H1 (cell line): ENCODE data around the gene TAF9B. TPM values are rescaled to one million over a fixed set of nuclear protein-coding genes. Genes with fewer than 3 reads are reported as not detected.

Source experiments
- CTCF ChIA-PET: fragments of 300-600 bp; sonication (Branson Sonifier 250); formaldehyde crosslinking; loops from one replicate; lab custom pipeline; 2021; ENCODE audit not compliant: partially characterized antibody; lab: Charles Lee
- POLR2A ChIA-PET: fragments of 300-600 bp; sonication (Branson Sonifier 250); formaldehyde crosslinking; loops from one replicate; lab custom pipeline; 2021; ENCODE audit warnings: inconsistent platforms; ENCODE audit not compliant: partially characterized antibody; lab: Charles Lee
- DNase-seq, 2 experiments: peaks; one replicate each; pipeline versions ENCODE4 v3.0.0 to v3.0.0-alpha.2; 2010 to 2022; ENCODE audit warnings: low spot score in 2 of 2, low read depth in 1 of 2, mixed read lengths in 1 of 2
- FAIRE-seq: peaks from 2 replicates; lab custom pipeline; 2011; peaks lifted over from hg19 to GRCh38; lab: Jason Lieb, UNC
- H2AFZ ChIP-seq: 2 replicates; pipeline ENCODE4 v1.8.1; 2012; ENCODE audit warnings: low read length, inconsistent platforms
- H2AK5ac ChIP-seq: 2 replicates; pipeline ENCODE4 v1.6.1; 2013; ENCODE audit warnings: low read depth, low read length
- H2BK120ac ChIP-seq: replicated peaks from 2 replicates; pipeline ENCODE3; 2013; ENCODE audit warnings: low read depth, low read length, inconsistent platforms
- H2BK12ac ChIP-seq: 2 replicates; pipeline ENCODE4 v1.6.1; 2013; ENCODE audit warnings: low read depth, low read length
- H2BK15ac ChIP-seq: 2 replicates; pipeline ENCODE4 v1.6.1; 2013; ENCODE audit warnings: low read length
- H2BK20ac ChIP-seq: 2 replicates; pipeline ENCODE4 v1.6.1; 2013; ENCODE audit warnings: low read length
- H2BK5ac ChIP-seq: 2 replicates; pipeline ENCODE4 v1.6.1; 2013; ENCODE audit warnings: low read depth, low read length
- H3K14ac ChIP-seq: 2 replicates; pipeline ENCODE4 v1.6.1; 2013; ENCODE audit warnings: inconsistent platforms; ENCODE audit not compliant: insufficient read length
- H3K18ac ChIP-seq: 2 replicates; pipeline ENCODE4 v1.6.1; 2013; ENCODE audit warnings: low read length; ENCODE audit errors: extremely low read depth
- H3K23ac ChIP-seq: 2 replicates; pipeline ENCODE4 v1.6.1; 2013; ENCODE audit warnings: inconsistent platforms; ENCODE audit not compliant: insufficient read length
- H3K23me2 ChIP-seq: 2 replicates; pipeline ENCODE4 v1.6.1; 2013; ENCODE audit warnings: low read depth, low read length
- H3K27ac ChIP-seq: 2 replicates; pipeline ENCODE4 v1.6.1; 2011; ENCODE audit warnings: low read depth, low read length, inconsistent platforms
- H3K27me3 ChIP-seq, 4 experiments: replicated peaks in 1 of 4; 1 replicate in 1 of 4; 2 replicates in 3 of 4; pipeline versions ENCODE4 v1.6.1 to v1.8.1; 2011 to 2013; ENCODE audit warnings: low read length in 3 of 4, mild to moderate bottlenecking in 3 of 4, inconsistent platforms in 2 of 4, mixed read lengths in 2 of 4, moderate library complexity in 1 of 4; ENCODE audit not compliant: control insufficient read depth in 3 of 4, insufficient read depth in 3 of 4; ENCODE audit errors: extremely low read depth in 1 of 4
- H3K36me3 ChIP-seq, 4 experiments: 2 replicates each; pipeline versions ENCODE4 v1.6.1 to v1.8.1; 2011 to 2013; ENCODE audit warnings: mild to moderate bottlenecking in 4 of 4, low read length in 3 of 4, moderate library complexity in 2 of 4, control low read depth in 1 of 4, inconsistent platforms in 1 of 4; ENCODE audit not compliant: insufficient read depth in 4 of 4, control insufficient read depth in 2 of 4
- H3K4ac ChIP-seq: replicated peaks from 2 replicates; pipeline ENCODE3; 2013; ENCODE audit warnings: low read length, low read depth, mixed read lengths, inconsistent platforms; ENCODE audit not compliant: insufficient read length
- H3K4me1 ChIP-seq, 4 experiments: replicated peaks in 1 of 4; 1 replicate in 1 of 4; 2 replicates in 3 of 4; pipeline versions ENCODE4 v1.6.1 to v1.8.1; 2011 to 2013; ENCODE audit warnings: low read length in 3 of 4, inconsistent platforms in 2 of 4, mixed read lengths in 1 of 4; ENCODE audit not compliant: insufficient read depth in 4 of 4, control insufficient read depth in 3 of 4
- H3K4me2 ChIP-seq, 2 experiments: 2 replicates each; pipeline versions ENCODE4 v1.6.1 to v1.8.1; 2011 to 2013; ENCODE audit warnings: low read depth in 2 of 2, low read length in 2 of 2, control low read depth in 1 of 2, inconsistent platforms in 1 of 2, mild to moderate bottlenecking in 1 of 2; ENCODE audit not compliant: insufficient read depth in 1 of 2
- H3K4me3 ChIP-seq, 4 experiments: fragments of 200-600, 300-600 bp in 1 of 4; sonication (generic), shearing (Covaris generic), sonication (Bioruptor Twin) in 1 of 4; 2 replicates each; pipeline versions ENCODE4 v1.5.1 to v1.8.1; 2011 to 2016; ENCODE audit warnings: low read length in 4 of 4, low read depth in 3 of 4, control low read depth in 2 of 4, inconsistent platforms in 2 of 4, mild to moderate bottlenecking in 2 of 4, mixed read lengths in 1 of 4, moderate library complexity in 1 of 4; ENCODE audit not compliant: insufficient read depth in 2 of 4; ENCODE audit errors: extremely low read depth in 1 of 4
- H3K56ac ChIP-seq: replicated peaks from 2 replicates; pipeline ENCODE3; 2013; ENCODE audit warnings: low read depth, mild to moderate bottlenecking, mixed read lengths, low read length, inconsistent platforms; ENCODE audit not compliant: insufficient read length
- H3K79me1 ChIP-seq: 2 replicates; pipeline ENCODE4 v1.6.1; 2013; ENCODE audit warnings: low read depth, low read length, control low read depth
- H3K79me2 ChIP-seq, 2 experiments: 2 replicates each; pipeline versions ENCODE4 v1.6.1 to v1.8.1; 2012 to 2013; ENCODE audit warnings: low read length in 2 of 2, mild to moderate bottlenecking in 2 of 2, inconsistent platforms in 1 of 2; ENCODE audit not compliant: insufficient read depth in 2 of 2, control insufficient read depth in 1 of 2
- H3K9ac ChIP-seq, 4 experiments: replicated peaks in 1 of 4; 1 replicate in 1 of 4; 2 replicates in 3 of 4; pipeline versions ENCODE4 v1.6.1 to v1.8.1; 2011 to 2013; ENCODE audit warnings: low read depth in 3 of 4, low read length in 3 of 4, control low read depth in 2 of 4, mild to moderate bottlenecking in 2 of 4, moderate library complexity in 2 of 4, inconsistent platforms in 1 of 4; ENCODE audit errors: extremely low read depth in 1 of 4
- H3K9me3 ChIP-seq, 2 experiments: 2 replicates each; pipeline versions ENCODE4 v1.6.1 to v1.8.1; 2012 to 2013; ENCODE audit warnings: mild to moderate bottlenecking in 2 of 2, moderate library complexity in 2 of 2, control low read depth in 1 of 2, inconsistent platforms in 1 of 2, low read depth in 1 of 2, low read length in 1 of 2, mixed read lengths in 1 of 2; ENCODE audit not compliant: insufficient read depth in 2 of 2
- H4K20me1 ChIP-seq, 2 experiments: replicated peaks in 1 of 2; 2 replicates each; pipeline versions ENCODE3 to v1.8.1; 2011 to 2013; ENCODE audit warnings: inconsistent platforms in 2 of 2, low read length in 2 of 2, mild to moderate bottlenecking in 1 of 2; ENCODE audit not compliant: insufficient read depth in 2 of 2, control insufficient read depth in 1 of 2
- H4K5ac ChIP-seq: 2 replicates; pipeline ENCODE4 v1.6.1; 2013; ENCODE audit warnings: low read length, low read depth, mixed read lengths, inconsistent platforms; ENCODE audit not compliant: insufficient read length
- H4K8ac ChIP-seq: 2 replicates; pipeline ENCODE4 v1.8.0; 2013; ENCODE audit warnings: mild to moderate bottlenecking, moderate library complexity, low read length, inconsistent platforms; ENCODE audit not compliant: insufficient read depth; ENCODE audit errors: extremely low read depth
- H4K91ac ChIP-seq: replicated peaks from 2 replicates; pipeline ENCODE3; 2013; ENCODE audit warnings: low read length, mixed read lengths, inconsistent platforms; ENCODE audit not compliant: insufficient read length
- BACH1 ChIP-seq: IDR thresholded peaks from 2 replicates; pipeline ENCODE4 v1.6.1; 2012; ENCODE audit warnings: low read length, improper control_type of control experiment
- E2F6 ChIP-seq: IDR thresholded peaks from 2 replicates; pipeline ENCODE4 v1.6.1; 2012; ENCODE audit warnings: inconsistent platforms
- EP300 ChIP-seq, 2 experiments: IDR thresholded peaks; 1 replicate in 1 of 2; 2 replicates in 1 of 2; pipeline ENCODE4 v1.6.1; 2011 to 2012; ENCODE audit warnings: low read depth in 2 of 2, low read length in 2 of 2, mild to moderate bottlenecking in 2 of 2, borderline replicate concordance in 1 of 2, inconsistent platforms in 1 of 2, moderate library complexity in 1 of 2
- EZH2 ChIP-seq: fragments of 200-600 bp; sonication (generic); IDR thresholded peaks from 2 replicates; pipeline ENCODE4 v1.7.1; 2012; ENCODE audit warnings: low read depth, mild to moderate bottlenecking, moderate library complexity, low read length, inconsistent platforms; ENCODE audit not compliant: severe bottlenecking
- HDAC2 ChIP-seq, 2 experiments: fragments of 300-600 bp in 1 of 2; sonication (generic) in 1 of 2; IDR thresholded peaks; 2 replicates each; pipeline ENCODE4 v1.6.1; 2011 to 2012; ENCODE audit warnings: low read depth in 2 of 2, low read length in 2 of 2, mild to moderate bottlenecking in 2 of 2, moderate library complexity in 2 of 2, borderline replicate concordance in 1 of 2, inconsistent platforms in 1 of 2
- TBP ChIP-seq: IDR thresholded peaks from 2 replicates; pipeline ENCODE4 v1.6.1; 2011; ENCODE audit warnings: low read depth, low read length, improper control_type of control experiment
- WGBS, 2 experiments: shearing (Covaris generic) in 1 of 2; methylation state at CpG; one replicate each; pipeline versions ENCODE4 v1.1.6 to v1.1.7; 2013 to 2015; ENCODE audit warnings: low lambda C conversion rate in 2 of 2, mixed read lengths in 2 of 2, inconsistent platforms in 1 of 2, low coverage in 1 of 2, missing lambda C conversion rate in 1 of 2; ENCODE audit not compliant: insufficient replicate concordance in 2 of 2, insufficient coverage in 1 of 2, insufficient read length in 1 of 2; ENCODE audit errors: extremely low coverage in 1 of 2, missing lambda C conversion rate in 1 of 2; 5-methylcytosine and 5-hydroxymethylcytosine counted together
- polyA plus RNA-seq, 7 experiments: library from polyadenylated mRNA; depleted of rRNA in 3 of 7; stranded (reverse) in 5 of 7; unstranded in 2 of 7; fragments of >200 nt in 5 of 7; fragments of 200-250 nt in 2 of 7; gene quantifications; 1 replicate in 5 of 7; 2 replicates in 1 of 7; 4 replicates in 1 of 7; pipeline versions ENCODE4 v1.2.1 to v1.2.3, GENCODE V29; 2011 to 2013; ENCODE audit warnings: missing spikeins in 2 of 7, mixed read lengths in 2 of 7
- total RNA-seq: library from RNA; stranded (reverse); fragmentation: NEBNext Ultra II Directional; extraction: Animal tissue kit (Norgen Biotek cat#: 25700); gene quantifications from 2 replicates; pipeline ENCODE4 v1.2.1, GENCODE V29; 2021

Gene TAF9B
- total and polyA plus RNA-seq, 2 of the 8 experiments (the other 6 are each of a cell fraction or from before 2014, with no cell fraction given), result 23.8 to 42.8 TPM

DNA sequence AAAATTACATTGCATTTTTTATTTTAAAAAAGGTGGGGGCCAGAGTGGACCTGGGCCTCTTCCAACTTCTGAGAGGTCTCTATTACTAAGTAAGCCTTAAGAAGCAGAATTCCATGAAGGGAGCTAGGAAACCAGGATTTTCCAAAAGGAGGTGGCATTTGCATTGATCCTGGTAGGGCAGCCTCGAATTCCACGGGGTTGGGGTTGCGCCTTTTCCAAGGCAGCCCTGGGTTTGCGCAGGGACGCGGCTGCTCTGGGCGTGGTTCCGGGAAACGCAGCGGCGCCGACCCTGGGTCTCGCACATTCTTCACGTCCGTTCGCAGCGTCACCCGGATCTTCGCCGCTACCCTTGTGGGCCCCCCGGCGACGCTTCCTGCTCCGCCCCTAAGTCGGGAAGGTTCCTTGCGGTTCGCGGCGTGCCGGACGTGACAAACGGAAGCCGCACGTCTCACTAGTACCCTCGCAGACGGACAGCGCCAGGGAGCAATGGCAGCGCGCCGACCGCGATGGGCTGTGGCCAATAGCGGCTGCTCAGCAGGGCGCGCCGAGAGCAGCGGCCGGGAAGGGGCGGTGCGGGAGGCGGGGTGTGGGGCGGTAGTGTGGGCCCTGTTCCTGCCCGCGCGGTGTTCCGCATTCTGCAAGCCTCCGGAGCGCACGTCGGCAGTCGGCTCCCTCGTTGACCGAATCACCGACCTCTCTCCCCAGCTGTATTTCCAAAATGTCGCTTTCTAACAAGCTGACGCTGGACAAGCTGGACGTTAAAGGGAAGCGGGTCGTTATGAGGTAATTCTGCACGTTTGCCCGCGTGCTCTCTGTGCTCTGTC is 35.6 kb downstream of the TAF9B start, which contains the start of gene PGK1:
Gene PGK1 (plus strand): TSS at position 626 of the 824 bp plus-strand sequence. CDS start 93 bp downstream, at position 719.
- no peak within 1 kb of the TSS for H2BK120ac ChIP-seq
- H2BK12ac ChIP-seq, result no peak within 1 kb of the TSS
- H3K18ac ChIP-seq, result peak within 1 kb of the TSS; percentile 78
- H3K79me2 ChIP-seq, result peaks cover 32 to 48% of the 10 kb centered on the region in 2 experiments
- peak within 1 kb of the TSS; percentile 66 for H4K5ac ChIP-seq
- H3K14ac ChIP-seq, result no peak within 1 kb of the TSS
- H3K23ac ChIP-seq, result no peak within 1 kb of the TSS
- ChIA-PET CTCF (interaction anchor here (0.8 to 1.4 kb wide), 3 partner anchors 11 to 204 kb away, joined by 3 to 5 read pairs (median 3); partner anchors contain the start of gene COX7B), POLR2A (interaction anchor here (1.5 kb wide), 1 partner anchor 13 kb away, joined by 5 read pairs; no protein-coding TSS in a partner anchor)
- no peak within 1 kb of the TSS for H2AK5ac ChIP-seq
- no peak within 1 kb of the TSS for H2BK20ac ChIP-seq
- peak; percentile 79 to 89 for DNase-seq
- H2AFZ ChIP-seq, result no peak within 1 kb of the TSS
- H3K27ac ChIP-seq, result peak within 1 kb of the TSS; percentile 71
- WGBS, 2 experiments, result 4% methylated on average over 25 of the region's 72 CpGs; no CpG with 5 or more reads in 1 of the 2 experiments
- H4K91ac ChIP-seq, result peak within 1 kb of the TSS; percentile 40
- peak within 1 kb of the TSS; percentile 39 for H3K56ac ChIP-seq
- H3K79me1 ChIP-seq, result no peaks in the 10 kb centered on the region
- no peak within 1 kb of the TSS for H2BK15ac ChIP-seq
- peaks cover 0 to 5% (median 0%) of the 10 kb centered on the region in 4 experiments; a peak in 1 of 7 replicates for H3K27me3 ChIP-seq
- peak within 1 kb of the TSS; percentile 93 for H4K8ac ChIP-seq
- peaks cover 0 to 18% (median 0%) of the 10 kb centered on the region in 4 experiments; a peak in 1 of 8 replicates for H3K36me3 ChIP-seq
- peak within 1 kb of the TSS; percentile 69 for H3K4ac ChIP-seq
- no peaks in the 10 kb centered on the region; a peak in 1 of 7 replicates for H3K4me1 ChIP-seq
- H3K23me2 ChIP-seq, result peaks cover 3% of the 10 kb centered on the region
- peak within 1 kb of the TSS; percentile 85 to 99 (median 94) for H3K4me3 ChIP-seq
- peaks cover 10 to 19% of the 10 kb centered on the region in 2 experiments for H4K20me1 ChIP-seq
- H2BK5ac ChIP-seq, result 0 out of 2 replicates have a peak within 1 kb of the TSS, but pooled peaks have one; percentile 44
- FAIRE-seq, result no peak
- H3K9ac ChIP-seq, result peak within 1 kb of the TSS; percentile 69 to 87 (median 80)
- peak within 1 kb of the TSS; percentile 80 to 89 for H3K4me2 ChIP-seq
- no peaks in the 10 kb centered on the region for H3K9me3 ChIP-seq
- TF ChIP-seq EZH2 (no peak), EP300 (IDR thresholded peaks at IDR 0.05; ENCODE audit: borderline replicate concordance in 1 of 2, low read depth in 2 of 2, low read length in 2 of 2) (0 out of 3 replicates have a peak, but pooled peaks of 1 of the 2 experiments have one; percentile 7), TBP (peak; percentile 81; the same call in 1 of the 2 replicates), E2F6 (peak; percentile 47), HDAC2 (IDR thresholded peaks at IDR 0.05; ENCODE audit: borderline replicate concordance in 1 of 2, low read depth in 2 of 2, low read length in 2 of 2) (no peak), BACH1 (peak; percentile 34; the same call in 1 of the 2 replicates)
